GM23338 (cell line): ENCODE data around the gene SPECC1L. TPM values are rescaled to one million over a fixed set of nuclear protein-coding genes. Genes with fewer than 3 reads are reported as not detected.

ENCODE experiments used
- ATAC-seq: fragments of 200-7000 bp; cut with Tn5 transposase; 3 replicates; pipeline ENCODE4 v1.9.1; 2020
- DNase-seq: peaks from one replicate; pipeline ENCODE4 v3.0.0-alpha.2; 2015; ENCODE audit warnings: low spot score
- H2AFZ ChIP-seq: fragments of 200-600 bp; sonication (generic); 2 replicates; pipeline ENCODE4 v1.8.0; 2016; ENCODE audit warnings: antibody characterized with exemption, mild to moderate bottlenecking, moderate library complexity
- H3F3A ChIP-seq: fragments of 200-600 bp; sonication (generic); replicated peaks from 2 replicates; pipeline ENCODE4 v1.8.0; 2017; ENCODE audit warnings: antibody characterized with exemption, mixed run types, low read depth
- H3K27ac ChIP-seq: fragments of 200-600 bp; sonication (generic); 2 replicates; pipeline ENCODE4 v1.6.1; 2016; ENCODE audit warnings: low read depth
- H3K27me3 ChIP-seq: fragments of 200-600 bp; sonication (generic); 2 replicates; pipeline ENCODE4 v1.8.0; 2016; ENCODE audit warnings: mild to moderate bottlenecking, mixed run types, moderate library complexity; ENCODE audit not compliant: insufficient read depth
- H3K36me3 ChIP-seq: fragments of 200-600 bp; sonication (generic); 2 replicates; pipeline ENCODE4 v1.8.0; 2016; ENCODE audit warnings: mild to moderate bottlenecking; ENCODE audit not compliant: insufficient read depth
- H3K4me1 ChIP-seq: fragments of 200-600 bp; sonication (generic); 2 replicates; pipeline ENCODE4 v1.8.0; 2016; ENCODE audit warnings: mild to moderate bottlenecking, moderate library complexity; ENCODE audit not compliant: insufficient read depth
- H3K4me2 ChIP-seq: fragments of 200-600 bp; sonication (generic); 2 replicates; pipeline ENCODE4 v1.7.1; 2017; ENCODE audit warnings: mixed run types
- H3K4me3 ChIP-seq: fragments of 200-600 bp; sonication (generic); 2 replicates; pipeline ENCODE4 v1.6.1; 2016; ENCODE audit warnings: mixed run types
- H3K79me2 ChIP-seq: fragments of 200-600 bp; sonication (generic); replicated peaks from 2 replicates; pipeline ENCODE4 v1.8.0; 2017; ENCODE audit warnings: mild to moderate bottlenecking; ENCODE audit not compliant: insufficient read depth
- H3K9me2 ChIP-seq: fragments of 200-600 bp; sonication (generic); 2 replicates; pipeline ENCODE4 v1.8.0; 2017; ENCODE audit not compliant: insufficient read depth
- H4K20me1 ChIP-seq: fragments of 200-600 bp; sonication (generic); replicated peaks from 2 replicates; pipeline ENCODE4 v1.8.0; 2017; ENCODE audit warnings: mild to moderate bottlenecking; ENCODE audit not compliant: insufficient read depth
- H3K27ac Mint-ChIP-seq: 2 replicates; pipeline ENCODE4 v1.8.0; 2020; ENCODE audit warnings: inconsistent platforms, mild to moderate bottlenecking, moderate library complexity, mixed read lengths
- H3K27me3 Mint-ChIP-seq: 3 replicates; pipeline ENCODE4 v1.8.0; 2022; ENCODE audit warnings: low read depth, mild to moderate bottlenecking, moderate library complexity, mixed read lengths, inconsistent platforms; ENCODE audit not compliant: insufficient read depth, poor library complexity
- H3K36me3 Mint-ChIP-seq: 3 replicates; pipeline ENCODE4 v1.8.0; 2021; ENCODE audit warnings: low read depth, mild to moderate bottlenecking, inconsistent platforms, moderate library complexity, mixed read lengths
- H3K4me1 Mint-ChIP-seq: 3 replicates; pipeline ENCODE4 v1.8.0; 2020; ENCODE audit warnings: mild to moderate bottlenecking, inconsistent platforms, mixed read lengths
- H3K4me3 Mint-ChIP-seq: 3 replicates; pipeline ENCODE4 v1.8.0; 2021; ENCODE audit warnings: moderate library complexity, mild to moderate bottlenecking, inconsistent platforms, mixed read lengths
- H3K9me3 Mint-ChIP-seq: 3 replicates; pipeline ENCODE4 v1.8.0; 2020; ENCODE audit warnings: moderate library complexity, mild to moderate bottlenecking, inconsistent platforms, mixed read lengths
- CREB1 ChIP-seq: fragments of 250-450 bp; sonication (Bioruptor Pico); IDR thresholded peaks from 2 replicates; pipeline ENCODE4 v1.5.0; 2020; ENCODE audit warnings: low read depth, mild to moderate bottlenecking, moderate library complexity
- ETS1 ChIP-seq: IDR thresholded peaks from 2 replicates; pipeline ENCODE4 v1.6.1; 2016; ENCODE audit warnings: antibody characterized with exemption
- JUNB ChIP-seq: IDR thresholded peaks from one replicate; pipeline ENCODE4 v1.6.1; 2016; ENCODE audit warnings: antibody characterized with exemption; ENCODE audit not compliant: unreplicated experiment
- POLR2AphosphoS5 ChIP-seq: IDR thresholded peaks from 2 replicates; pipeline ENCODE4 v1.6.1; 2016; ENCODE audit warnings: antibody characterized with exemption, low read depth
- ZNF114 ChIP-seq: fragments of 250-450 bp; sonication (Bioruptor Pico); IDR thresholded peaks from 2 replicates; pipeline ENCODE4 v1.5.0; 2020; ENCODE audit warnings: mild to moderate bottlenecking, moderate library complexity
- ZNF462 ChIP-seq: fragments of 250-450 bp; sonication (Bioruptor Pico); IDR thresholded peaks from 2 replicates; pipeline ENCODE4 v1.5.0; 2020; ENCODE audit warnings: mild to moderate bottlenecking, moderate library complexity
- polyA plus RNA-seq: library from polyadenylated mRNA; unstranded; fragments of >200 nt; fragmentation: Nextera tagmentation; extraction: Ambion mirVana; gene quantifications from 2 replicates; pipeline ENCODE4 v1.2.1, GENCODE V29; 2016
- total RNA-seq: library from RNA; depleted of rRNA; stranded (reverse); fragments of >200 nt; shearing (Covaris generic); gene quantifications from 2 replicates; pipeline ENCODE4 v1.2.3, GENCODE V29; 2014

SPECC1L gene
- total and polyA plus RNA-seq, 2 experiments from 2014 or later, result 24.3 to 44.7 TPM

- H3K27me3 Mint-ChIP-seq, result no peaks in the 10 kb centered on the region
- Histone ChIP-seq H3K27ac (no peak overlapping the region), H3F3A (no peaks in the 10 kb centered on the region), H3K36me3 (peaks cover 14% of the 10 kb centered on the region), H4K20me1 (no peaks in the 10 kb centered on the region; the same call in none of the 2 replicates), H3K4me3 (no peak overlapping the region), H3K4me1 (no peaks in the 10 kb centered on the region), H3K79me2 (peaks cover 25% of the 10 kb centered on the region), H2AFZ (no peak overlapping the region), H3K4me2 (no peak overlapping the region), H3K27me3 (no peaks in the 10 kb centered on the region), H3K9me2 (no peaks in the 10 kb centered on the region)
- H3K36me3 Mint-ChIP-seq, result peaks cover 48% of the 10 kb centered on the region
- DNase-seq (no peak), ATAC-seq (no peak)
- H3K9me3 Mint-ChIP-seq, result peaks cover 4% of the 10 kb centered on the region; the same call in 2 of the 3 replicates
- H3K27ac Mint-ChIP-seq, result no peak overlapping the region
- TF ChIP-seq POLR2AphosphoS5 (no peak), ZNF462 (no peak), ETS1 (no peak), ZNF114 (no peak), CREB1 (no peak), JUNB (no peak)
- H3K4me3 Mint-ChIP-seq, result no peak overlapping the region
- peaks cover 2% of the 10 kb centered on the region; the same call in 1 of the 3 replicates for H3K4me1 Mint-ChIP-seq
These were observed 53.1 kb downstream of the SPECC1L start for GRCh38 chr22:24323695-24324094.
